PFSK-1 (cell line): ENCODE measurements around the gene TPST1.

Experiments
- POLR2AphosphoS5 ChIP-seq: IDR thresholded peaks from 2 replicates; pipeline ENCODE4 v1.6.1; 2012; ENCODE audit warnings: low read depth, mild to moderate bottlenecking, control low read depth, low read length, moderate library complexity
- SIN3A ChIP-seq: IDR thresholded peaks from 2 replicates; pipeline ENCODE4 v1.6.1; 2012; ENCODE audit warnings: mild to moderate bottlenecking, low read length, moderate library complexity, borderline replicate concordance; ENCODE audit not compliant: insufficient read depth

- TF ChIP-seq POLR2AphosphoS5 (no peak), SIN3A (no peak)
These were observed 37.3 kb upstream of the TPST1 start for GRCh38 chr7:66167773-66168387.
